ENCODE data around the gene TMEM192.

DNA sequence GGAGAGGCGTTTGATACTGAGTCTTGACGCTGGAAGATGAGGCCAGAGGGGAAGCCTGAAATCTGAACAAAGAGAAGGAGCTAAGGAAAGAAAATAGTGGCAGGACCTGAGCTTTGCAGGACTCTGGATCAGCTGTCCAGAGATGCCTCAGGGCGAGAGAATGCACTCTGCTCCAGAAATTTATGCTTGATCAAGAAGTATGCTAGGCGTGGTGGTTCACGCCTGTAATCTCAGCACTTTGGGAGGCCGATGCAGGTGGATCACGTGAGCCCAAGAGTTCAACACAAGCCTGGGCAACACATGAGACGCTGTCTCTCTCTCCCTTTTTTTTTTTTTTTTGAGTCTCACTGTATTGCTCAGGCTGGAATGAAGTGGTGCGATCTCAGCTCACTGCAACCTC lies 57.1 kb downstream of the TMEM192 start:
- no peak for TF ChIP-seq SIN3A (IDR thresholded peaks at IDR 0.05; ENCODE audit: borderline replicate concordance, insufficient read depth, low read length)
- TF ChIP-seq POLR2AphosphoS5 (IDR thresholded peaks at IDR 0.05; ENCODE audit: low read depth, low read length) = no peak
- TF ChIP-seq TAF1 (IDR thresholded peaks at IDR 0.05; ENCODE audit: borderline replicate concordance, insufficient read depth, low read length) = no peak
- TF ChIP-seq, protein P1, sequence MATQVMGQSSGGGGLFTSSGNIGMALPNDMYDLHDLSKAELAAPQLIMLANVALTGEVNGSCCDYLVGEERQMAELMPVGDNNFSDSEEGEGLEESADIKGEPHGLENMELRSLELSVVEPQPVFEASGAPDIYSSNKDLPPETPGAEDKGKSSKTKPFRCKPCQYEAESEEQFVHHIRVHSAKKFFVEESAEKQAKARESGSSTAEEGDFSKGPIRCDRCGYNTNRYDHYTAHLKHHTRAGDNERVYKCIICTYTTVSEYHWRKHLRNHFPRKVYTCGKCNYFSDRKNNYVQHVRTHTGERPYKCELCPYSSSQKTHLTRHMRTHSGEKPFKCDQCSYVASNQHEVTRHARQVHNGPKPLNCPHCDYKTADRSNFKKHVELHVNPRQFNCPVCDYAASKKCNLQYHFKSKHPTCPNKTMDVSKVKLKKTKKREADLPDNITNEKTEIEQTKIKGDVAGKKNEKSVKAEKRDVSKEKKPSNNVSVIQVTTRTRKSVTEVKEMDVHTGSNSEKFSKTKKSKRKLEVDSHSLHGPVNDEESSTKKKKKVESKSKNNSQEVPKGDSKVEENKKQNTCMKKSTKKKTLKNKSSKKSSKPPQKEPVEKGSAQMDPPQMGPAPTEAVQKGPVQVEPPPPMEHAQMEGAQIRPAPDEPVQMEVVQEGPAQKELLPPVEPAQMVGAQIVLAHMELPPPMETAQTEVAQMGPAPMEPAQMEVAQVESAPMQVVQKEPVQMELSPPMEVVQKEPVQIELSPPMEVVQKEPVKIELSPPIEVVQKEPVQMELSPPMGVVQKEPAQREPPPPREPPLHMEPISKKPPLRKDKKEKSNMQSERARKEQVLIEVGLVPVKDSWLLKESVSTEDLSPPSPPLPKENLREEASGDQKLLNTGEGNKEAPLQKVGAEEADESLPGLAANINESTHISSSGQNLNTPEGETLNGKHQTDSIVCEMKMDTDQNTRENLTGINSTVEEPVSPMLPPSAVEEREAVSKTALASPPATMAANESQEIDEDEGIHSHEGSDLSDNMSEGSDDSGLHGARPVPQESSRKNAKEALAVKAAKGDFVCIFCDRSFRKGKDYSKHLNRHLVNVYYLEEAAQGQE (IDR thresholded peaks at IDR 0.05; ENCODE audit: insufficient read depth in 1 of 2, low read depth in 2 of 2, low read length in 2 of 2) = no peak

All from PFSK-1 (cell line).